WTC11 (cell line): Measurements from ENCODE around the gene SPG11.

Experiments used
- ATF6 ChIP-seq: sonication (generic); formaldehyde crosslinking; IDR thresholded peaks from 2 replicates; pipeline ENCODE4 v1.8.1; 2023; ENCODE audit warnings: mild to moderate bottlenecking, missing genetic modification reagents
- CTCF ChIP-seq: fragments of 200-600 bp; IDR thresholded peaks from 2 replicates; pipeline ENCODE4 v1.8.0; 2022; ENCODE audit warnings: antibody characterized with exemption
- NR2C2 ChIP-seq: sonication (generic); formaldehyde crosslinking; IDR thresholded peaks from 2 replicates; pipeline ENCODE4 v1.8.0; 2022; ENCODE audit warnings: mild to moderate bottlenecking, missing genetic modification reagents
- ZNF423 ChIP-seq: fragments of 250-450 bp; sonication (Bioruptor Pico); IDR thresholded peaks from 2 replicates; pipeline ENCODE4 v2.1.2; 2022; ENCODE audit warnings: mild to moderate bottlenecking, moderate library complexity

- no peak for TF ChIP-seq CTCF
- no peak for TF ChIP-seq ZNF423 (CRISPR knock-in tag)
- no peak for TF ChIP-seq NR2C2 (CRISPR knock-in tag)
- no peak for TF ChIP-seq ATF6 (CRISPR knock-in tag)
Measured at GRCh38 chr15:44712346-44713005, 49.0 kb upstream of the SPG11 start.
